GM20431 (cell line): ENCODE results near the gene RFT1.

Experiments
- in situ Hi-C: fragments of 300-500 bp; cut with MseI, MboI; formaldehyde crosslinking; loops from one replicate; pipeline ENCODE4 v1.15.0; 2020; ENCODE audit warnings: low sequenced_read_pairs; ENCODE audit not compliant: unreplicated experiment

The RFT1 gene

GRCh38 chr3:53134631-53135232, 4.5 kb upstream of the RFT1 start:
- in situ Hi-C loops = loop anchor here (10.0 kb wide), 1 partner anchor 60 kb away; no protein-coding TSS in a partner anchor

- in situ Hi-C loops = loop anchor here (10.0 kb wide), 1 partner anchor 62 kb away; no protein-coding TSS in a partner anchor
Measured at GRCh38 chr3:53132347-53132746, 2.1 kb upstream of the RFT1 start.

GRCh38 chr3:53131096-53131495, 861 bp upstream of the RFT1 start:
- in situ Hi-C loops = loop anchor here (10.0 kb wide), 1 partner anchor 64 kb away; no protein-coding TSS in a partner anchor

- in situ Hi-C loops = no loop called here
Measured at GRCh38 chr3:53129344-53129743, 891 bp downstream of the RFT1 start.

GRCh38 chr3:53126601-53127000, 3.6 kb downstream of the RFT1 start:
- in situ Hi-C loops = no loop called here

- in situ Hi-C loops = no loop called here
Measured at GRCh38 chr3:53123953-53124352, 6.3 kb downstream of the RFT1 start.

GRCh38 chr3:53123510-53123909, 6.7 kb downstream of the RFT1 start:
- in situ Hi-C loops = no loop called here

GRCh38 chr3:53122933-53123305, 7.3 kb downstream of the RFT1 start:
- in situ Hi-C loops = no loop called here

- in situ Hi-C loops = no loop called here
Measured at GRCh38 chr3:53122255-53122932, 7.8 kb downstream of the RFT1 start.

GRCh38 chr3:53120336-53120735, 9.9 kb downstream of the RFT1 start:
- in situ Hi-C loops = no loop called here

- in situ Hi-C loops = no loop called here
Measured at GRCh38 chr3:53116956-53117355, 13.3 kb downstream of the RFT1 start.

- in situ Hi-C loops = no loop called here
Measured at GRCh38 chr3:53114412-53115074, 15.7 kb downstream of the RFT1 start.

GRCh38 chr3:53114011-53114400, 16.2 kb downstream of the RFT1 start:
- in situ Hi-C loops = no loop called here

- in situ Hi-C loops = no loop called here
Measured at GRCh38 chr3:53113293-53114010, 16.8 kb downstream of the RFT1 start.

- in situ Hi-C loops = no loop called here
Measured at GRCh38 chr3:53111822-53112221, 18.4 kb downstream of the RFT1 start.

GRCh38 chr3:53109891-53110771, 20.1 kb downstream of the RFT1 start:
- in situ Hi-C loops = no loop called here

GRCh38 chr3:53109190-53109589, 21.0 kb downstream of the RFT1 start:
- in situ Hi-C loops = no loop called here

GRCh38 chr3:53104762-53105161, 25.5 kb downstream of the RFT1 start:
- in situ Hi-C loops = no loop called here

GRCh38 chr3:53103397-53104296, 26.6 kb downstream of the RFT1 start:
- in situ Hi-C loops = no loop called here
